HAP-1 (cell line): ENCODE results near the gene BICRAL.

Experiments
- DNase-seq, 2 experiments: peaks; one replicate each; pipeline ENCODE4 v3.0.0-alpha.2; 2016 to 2020; ENCODE audit warnings: low spot score in 2 of 2
- H3K27me3 ChIP-seq: fragments of 250-450 bp; sonication (Bioruptor Pico); 2 replicates; pipeline ENCODE4 v1.5.1; 2020; ENCODE audit warnings: low read depth, mild to moderate bottlenecking, moderate library complexity
- H3K36me3 ChIP-seq: fragments of 250-450 bp; sonication (Bioruptor Pico); replicated peaks from 2 replicates; pipeline ENCODE4 v1.5.1; 2020; ENCODE audit warnings: mild to moderate bottlenecking
- H3K4me1 ChIP-seq: fragments of 250-450 bp; sonication (Bioruptor Pico); 2 replicates; pipeline ENCODE4 v1.5.1; 2020; ENCODE audit warnings: mild to moderate bottlenecking
- H3K4me3 ChIP-seq: fragments of 250-450 bp; sonication (Bioruptor Pico); 2 replicates; pipeline ENCODE4 v1.5.1; 2020; ENCODE audit warnings: mild to moderate bottlenecking, moderate library complexity
- H3K9me3 ChIP-seq: fragments of 250-450 bp; sonication (Bioruptor Pico); 2 replicates; pipeline ENCODE4 v1.5.1; 2020; ENCODE audit warnings: mild to moderate bottlenecking, moderate library complexity
- in situ Hi-C: fragments of 300-500 bp; cut with MboI; formaldehyde crosslinking; loops from 3 replicates; pipeline ENCODE4 v1.14.3; 2020; ENCODE audit warnings: low sequenced_read_pairs, inconsistent platforms, mixed read lengths

Gene BICRAL

DNA sequence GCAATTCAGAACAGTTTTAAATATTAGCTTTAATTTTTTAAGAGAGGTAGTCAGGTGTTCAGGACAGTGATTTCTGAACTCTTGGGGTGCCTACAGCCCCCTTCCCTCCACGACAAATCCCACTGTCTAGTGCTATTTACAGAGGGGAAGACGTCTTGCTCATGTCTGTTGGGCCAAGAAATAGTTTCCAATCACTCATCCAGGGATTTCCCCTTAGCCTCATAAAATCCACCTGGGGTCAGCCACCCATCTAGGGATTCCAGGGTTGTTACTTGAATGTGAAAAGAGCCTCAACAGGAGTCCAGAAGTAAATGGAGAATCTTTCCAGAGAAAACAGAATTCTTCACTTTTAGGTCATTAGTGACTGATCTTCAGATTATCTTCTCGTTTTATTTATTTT, 37.0 kb downstream of the BICRAL start:
- Histone ChIP-seq H3K27me3 (no peaks in the 10 kb centered on the region), H3K4me3 (no peak overlapping the region), H3K4me1 (no peaks in the 10 kb centered on the region), H3K9me3 (no peaks in the 10 kb centered on the region), H3K36me3 (no peaks in the 10 kb centered on the region)
- DNase-seq = no peak
- in situ Hi-C loops = no loop called here

DNA sequence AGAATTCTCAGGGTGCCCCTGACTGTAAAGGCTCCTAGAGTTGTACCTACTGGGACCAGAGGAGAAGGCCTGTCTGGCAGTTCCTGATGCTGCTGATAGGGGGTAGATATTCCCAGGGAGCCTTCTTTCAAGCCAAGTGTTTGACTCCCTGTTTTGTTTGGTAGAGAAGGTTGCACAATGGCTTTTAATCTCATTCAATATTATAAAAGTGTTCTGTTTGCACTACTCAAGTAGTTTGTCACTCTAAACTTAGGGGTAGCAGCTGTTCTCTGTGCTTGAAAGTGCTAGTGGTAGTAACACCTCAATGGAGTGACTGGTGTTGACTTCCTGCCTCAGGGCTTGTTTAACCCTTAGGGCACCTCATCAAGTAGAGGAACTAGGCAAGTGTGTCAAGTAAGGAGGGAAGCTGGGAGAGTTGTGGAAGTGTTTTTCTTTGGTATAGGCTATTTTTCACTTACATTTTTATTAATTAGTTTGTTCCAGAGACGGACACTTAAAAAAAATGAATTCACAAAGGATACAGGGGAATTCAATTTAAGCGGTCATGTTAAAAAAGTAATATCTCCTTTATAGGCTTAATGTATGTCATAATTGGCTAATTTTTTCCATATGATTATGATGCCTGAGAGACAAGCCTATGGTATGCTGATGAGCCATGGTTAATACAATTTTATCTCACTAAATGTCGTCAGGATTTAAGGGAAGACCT, 38.1 kb downstream of the BICRAL start:
- Histone ChIP-seq H3K4me1 (no peaks in the 10 kb centered on the region), H3K4me3 (no peak overlapping the region), H3K27me3 (no peaks in the 10 kb centered on the region), H3K9me3 (no peaks in the 10 kb centered on the region), H3K36me3 (no peaks in the 10 kb centered on the region)
- in situ Hi-C loops = no loop called here
- peak; percentile 21 to 22 for DNase-seq

DNA sequence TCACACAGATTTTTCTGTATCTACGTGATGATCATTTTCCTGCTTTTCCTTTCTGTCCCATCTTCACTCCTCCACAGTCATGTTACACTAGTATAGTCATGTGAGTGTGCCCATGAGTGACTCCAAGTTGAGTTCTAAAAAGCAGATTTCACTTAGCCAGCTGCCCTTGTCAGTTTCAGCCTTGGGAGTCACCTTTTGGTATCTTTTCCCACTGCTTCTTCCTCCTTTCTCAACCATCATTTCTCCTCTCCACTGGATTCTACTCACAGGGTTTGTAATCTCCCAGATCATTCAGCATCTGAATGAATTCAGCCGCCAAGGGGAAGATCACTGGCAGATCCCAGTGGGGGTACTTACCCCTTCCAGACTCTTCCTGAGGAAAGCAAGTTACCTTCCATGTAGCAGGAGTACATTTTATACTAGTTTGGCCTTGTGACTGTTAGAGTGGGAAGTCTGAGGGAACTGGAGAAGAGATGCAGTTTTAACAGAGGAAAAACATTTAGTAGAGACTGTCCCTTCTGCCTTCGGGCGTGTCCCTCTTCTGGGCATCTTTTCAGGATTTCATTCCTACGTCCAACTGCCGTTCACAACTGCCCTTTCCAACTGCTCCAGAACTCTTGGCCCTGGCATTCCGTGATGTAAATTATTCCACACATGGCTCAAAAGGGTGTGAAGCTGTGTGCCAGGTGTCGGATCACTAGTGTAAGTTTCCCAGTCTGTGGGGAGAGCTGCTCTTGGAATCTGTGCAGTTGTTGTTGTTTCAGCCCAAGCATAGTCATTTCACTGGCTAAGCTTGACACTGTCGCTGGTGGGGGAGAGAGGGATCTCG, 38.9 kb downstream of the BICRAL start:
- no peak for DNase-seq
- Histone ChIP-seq H3K27me3 (no peaks in the 10 kb centered on the region), H3K36me3 (no peaks in the 10 kb centered on the region), H3K9me3 (no peaks in the 10 kb centered on the region), H3K4me3 (no peak overlapping the region), H3K4me1 (no peaks in the 10 kb centered on the region)
- in situ Hi-C loops = no loop called here

DNA sequence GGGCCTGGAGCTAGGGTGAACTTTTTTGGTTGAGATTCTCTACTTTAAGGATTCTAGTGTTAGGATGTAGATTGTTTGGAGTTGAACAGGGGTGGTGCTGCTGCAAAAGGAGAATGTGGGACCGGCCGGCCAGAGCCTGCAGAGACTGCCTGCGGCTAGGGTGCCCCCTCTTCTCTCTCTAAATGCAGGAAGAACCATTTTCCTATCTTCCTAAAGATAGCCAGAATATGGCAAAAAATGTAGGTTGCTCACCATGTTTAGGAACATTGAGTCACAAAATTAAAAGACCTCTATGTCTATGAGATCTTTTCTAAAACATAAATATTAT, 39.5 kb downstream of the BICRAL start:
- Histone ChIP-seq H3K27me3 (no peaks in the 10 kb centered on the region), H3K4me3 (no peak overlapping the region), H3K36me3 (no peaks in the 10 kb centered on the region), H3K9me3 (no peaks in the 10 kb centered on the region), H3K4me1 (no peaks in the 10 kb centered on the region)
- in situ Hi-C loops = no loop called here
- DNase-seq = no peak

DNA sequence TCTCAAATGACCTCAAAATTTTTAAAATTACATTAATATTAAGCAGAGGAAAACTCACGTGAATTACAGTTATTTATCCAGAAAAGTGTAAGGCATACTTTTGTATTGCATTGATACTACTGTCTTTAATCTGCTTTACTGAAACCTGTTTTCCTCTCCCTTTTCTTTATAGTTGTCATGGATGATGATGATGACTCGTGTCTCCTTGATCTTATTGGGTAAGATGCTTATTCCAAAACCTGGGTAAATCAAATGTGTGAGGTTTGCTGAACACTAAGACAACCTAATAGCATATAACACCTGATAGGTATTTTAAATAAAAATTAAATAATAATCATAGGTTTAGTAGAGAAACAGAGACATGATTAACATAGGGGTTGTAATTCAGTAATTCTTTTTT, 40.0 kb downstream of the BICRAL start:
- H3K27me3 ChIP-seq = no peaks in the 10 kb centered on the region
- no peaks in the 10 kb centered on the region for H3K4me1 ChIP-seq
- no peaks in the 10 kb centered on the region for H3K36me3 ChIP-seq
- H3K9me3 ChIP-seq = no peaks in the 10 kb centered on the region
- no peak overlapping the region for H3K4me3 ChIP-seq
- no peak for DNase-seq
- in situ Hi-C loops = no loop called here

DNA sequence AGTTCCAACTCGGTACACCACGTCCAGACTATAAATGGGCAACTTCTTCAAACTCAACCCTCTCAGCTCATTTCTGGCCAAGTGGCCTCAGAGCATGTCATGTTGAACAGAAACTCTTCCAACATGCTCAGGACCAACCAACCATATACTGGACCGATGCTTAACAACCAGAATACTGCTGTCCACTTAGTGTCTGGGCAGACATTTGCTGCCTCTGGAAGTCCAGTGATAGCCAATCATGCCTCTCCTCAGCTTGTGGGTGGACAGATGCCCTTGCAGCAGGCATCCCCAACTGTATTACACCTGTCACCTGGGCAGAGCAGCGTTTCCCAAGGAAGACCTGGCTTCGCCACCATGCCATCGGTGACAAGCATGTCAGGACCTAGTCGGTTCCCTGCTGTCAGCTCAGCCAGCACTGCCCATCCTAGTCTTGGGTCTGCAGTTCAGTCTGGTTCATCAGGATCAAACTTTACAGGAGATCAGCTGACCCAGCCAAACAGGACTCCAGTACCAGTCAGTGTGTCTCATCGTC, 47.8 kb downstream of the BICRAL start:
- Histone ChIP-seq H3K4me1 (no peaks in the 10 kb centered on the region), H3K27me3 (no peaks in the 10 kb centered on the region), H3K36me3 (peaks cover 5% of the 10 kb centered on the region; the same call in 1 of the 2 replicates), H3K9me3 (no peaks in the 10 kb centered on the region), H3K4me3 (no peak overlapping the region)
- in situ Hi-C loops = no loop called here
- no peak for DNase-seq

DNA sequence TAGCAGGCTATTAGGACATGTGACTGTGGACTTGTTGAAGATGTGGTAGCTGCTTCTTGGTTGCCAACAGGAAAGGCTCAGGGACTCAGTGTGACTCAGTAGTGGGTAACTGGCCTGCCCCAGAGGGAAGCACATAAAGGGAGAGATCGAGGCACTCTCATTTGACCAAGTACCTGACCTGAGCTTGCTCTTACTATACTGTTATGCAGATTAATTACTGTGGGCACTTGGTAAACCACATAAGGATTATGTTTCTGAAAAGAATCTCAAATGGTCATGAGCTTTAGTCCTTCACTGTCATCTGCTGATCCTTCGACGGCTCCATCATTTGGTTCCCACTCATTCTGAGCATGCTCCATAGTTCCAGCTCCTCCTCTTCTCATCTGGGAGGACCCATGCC, 49.4 kb downstream of the BICRAL start:
- H3K4me3 ChIP-seq = no peak overlapping the region
- in situ Hi-C loops = no loop called here

DNA sequence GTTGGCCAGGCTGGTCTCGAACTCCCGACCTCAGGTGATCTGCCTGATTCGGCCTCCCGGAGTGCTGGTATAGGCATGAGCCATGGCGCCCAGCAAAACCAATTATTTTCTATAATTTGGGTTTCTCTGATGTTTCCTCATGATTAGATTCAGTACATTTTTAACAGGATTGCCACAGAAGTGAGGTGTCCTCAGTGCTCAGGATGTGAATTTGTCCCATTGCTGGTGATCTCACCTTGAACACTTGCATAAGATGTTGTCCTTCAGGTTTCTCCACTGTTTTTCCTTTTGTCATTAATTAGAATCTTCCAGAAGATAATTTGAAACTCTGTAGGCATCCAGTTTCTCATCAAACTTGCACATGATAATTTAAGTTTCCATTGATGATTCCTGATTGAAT, 52.2 kb downstream of the BICRAL start:
- H3K36me3 ChIP-seq = peaks cover 5% of the 10 kb centered on the region; the same call in 1 of the 2 replicates
- in situ Hi-C loops = no loop called here
- DNase-seq = no peak
- no peaks in the 10 kb centered on the region for H3K27me3 ChIP-seq
- H3K9me3 ChIP-seq = no peaks in the 10 kb centered on the region
- no peak overlapping the region for H3K4me3 ChIP-seq
- H3K4me1 ChIP-seq = no peaks in the 10 kb centered on the region

More for the DNA sequence above, 49.4 kb downstream of the BICRAL start:
- H3K36me3 ChIP-seq = peaks cover 5% of the 10 kb centered on the region; the same call in 1 of the 2 replicates
- H3K27me3 ChIP-seq = no peaks in the 10 kb centered on the region
- H3K4me1 ChIP-seq = no peaks in the 10 kb centered on the region
- no peak for DNase-seq
- no peaks in the 10 kb centered on the region for H3K9me3 ChIP-seq

DNA sequence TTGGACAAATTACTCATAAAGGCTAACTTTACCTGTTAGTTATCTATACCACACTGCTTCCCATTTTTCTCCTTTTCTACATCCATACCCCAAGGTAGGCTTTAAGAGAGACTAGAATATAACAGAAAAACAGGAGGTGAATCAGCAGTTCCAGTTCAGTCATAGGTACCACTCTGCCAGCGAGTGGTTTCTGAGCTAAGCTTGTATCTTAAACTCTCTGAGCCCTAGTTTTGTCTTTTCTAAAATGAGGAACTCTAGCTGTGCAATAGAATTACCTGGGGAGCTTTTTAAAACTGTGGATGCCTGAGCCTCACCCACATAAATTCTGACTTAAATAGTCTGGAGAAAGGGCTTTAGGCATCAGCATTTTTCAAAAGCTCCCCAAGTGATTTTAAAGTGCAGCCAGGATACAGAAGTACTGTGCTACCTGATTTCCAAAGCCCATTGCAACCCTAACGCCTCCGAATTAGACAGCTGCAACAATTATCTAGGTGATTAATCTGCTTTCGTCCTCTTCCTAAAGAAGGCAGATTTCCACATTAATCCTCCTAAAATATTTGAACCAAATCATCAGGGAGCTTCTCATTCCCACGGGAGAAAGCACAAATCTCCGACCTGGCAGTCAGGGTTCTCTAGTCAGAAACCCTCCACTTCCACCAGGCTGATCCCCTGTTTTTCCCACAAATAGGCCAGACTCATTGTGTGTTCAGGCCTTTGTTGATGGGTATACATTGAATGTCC, 60.2 kb downstream of the BICRAL start:
- H3K36me3 ChIP-seq = no peaks in the 10 kb centered on the region
- in situ Hi-C loops = no loop called here

DNA sequence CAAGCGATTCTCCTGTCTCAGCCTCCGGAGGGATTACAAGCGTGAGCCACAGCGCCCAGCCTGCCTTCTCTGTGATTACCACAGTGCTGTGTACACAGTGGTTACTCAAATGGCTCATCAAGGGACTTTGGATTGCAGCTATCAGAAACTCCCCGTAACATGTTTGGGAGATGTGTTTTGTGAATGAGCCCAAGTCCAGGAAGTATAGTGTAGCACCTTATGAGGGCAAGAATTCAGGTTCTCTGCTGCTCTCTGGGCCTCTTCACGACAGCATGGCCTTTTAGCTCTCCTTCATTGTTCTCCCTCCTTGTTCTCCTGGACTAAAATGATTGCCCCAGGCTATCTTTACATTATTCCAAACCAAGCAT, 63.5 kb downstream of the BICRAL start:
- Histone ChIP-seq H3K4me1 (peaks cover 6% of the 10 kb centered on the region), H3K36me3 (no peaks in the 10 kb centered on the region), H3K9me3 (no peaks in the 10 kb centered on the region), H3K27me3 (no peaks in the 10 kb centered on the region), H3K4me3 (no peak overlapping the region)
- peak; percentile 34 to 67 for DNase-seq
- in situ Hi-C loops = no loop called here

More for the DNA sequence above, 60.2 kb downstream of the BICRAL start:
- no peaks in the 10 kb centered on the region for H3K9me3 ChIP-seq
- no peaks in the 10 kb centered on the region for H3K27me3 ChIP-seq
- peaks cover 6% of the 10 kb centered on the region for H3K4me1 ChIP-seq
- H3K4me3 ChIP-seq = no peak overlapping the region
- DNase-seq = no peak

DNA sequence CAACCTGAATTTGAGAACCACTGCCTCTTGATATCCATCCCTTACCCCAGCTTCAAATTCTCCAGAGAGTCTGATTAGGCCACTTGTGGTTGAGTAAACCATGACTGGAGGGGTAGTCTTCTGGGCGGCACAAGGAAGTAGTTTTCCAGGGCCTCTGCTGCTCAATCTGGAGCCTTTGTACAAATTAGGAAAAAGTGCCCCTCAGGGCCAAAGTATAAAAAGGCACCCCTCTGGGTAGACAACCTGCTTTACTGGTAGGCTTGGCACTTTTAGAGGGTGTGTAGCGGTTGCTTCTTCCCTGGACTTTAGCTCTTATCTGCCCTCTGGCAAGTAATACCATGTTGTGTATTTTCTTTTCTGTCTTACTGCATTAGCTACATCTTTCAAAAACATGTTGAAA, 64.7 kb downstream of the BICRAL start:
- no peaks in the 10 kb centered on the region for H3K36me3 ChIP-seq
- DNase-seq = no peak
- in situ Hi-C loops = no loop called here
- H3K4me1 ChIP-seq = peaks cover 6% of the 10 kb centered on the region
- H3K9me3 ChIP-seq = no peaks in the 10 kb centered on the region
- no peak overlapping the region for H3K4me3 ChIP-seq
- no peaks in the 10 kb centered on the region for H3K27me3 ChIP-seq

DNA sequence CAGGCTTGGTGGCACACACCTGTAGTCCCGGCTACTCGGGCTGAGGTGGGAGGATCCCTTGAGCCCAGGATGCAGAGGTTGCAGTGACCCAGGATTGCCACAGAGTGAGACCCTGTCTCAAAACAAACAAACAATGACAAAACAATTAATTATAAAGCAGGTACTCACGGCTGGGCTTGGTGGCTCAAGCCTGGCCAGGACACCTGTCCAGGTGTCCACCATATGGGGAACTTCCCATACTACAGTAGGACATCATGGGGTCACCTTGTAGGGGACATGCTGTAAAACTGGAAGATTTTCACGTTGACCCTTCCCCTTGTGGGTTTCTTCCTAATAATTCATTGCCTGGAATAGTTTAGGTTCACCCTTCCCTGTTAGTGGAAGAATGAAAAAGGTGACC, 66.8 kb downstream of the BICRAL start:
- H3K36me3 ChIP-seq = no peaks in the 10 kb centered on the region
- in situ Hi-C loops = no loop called here
- H3K9me3 ChIP-seq = no peaks in the 10 kb centered on the region
- no peaks in the 10 kb centered on the region for H3K27me3 ChIP-seq
- no peak for DNase-seq
- no peak overlapping the region for H3K4me3 ChIP-seq
- peaks cover 6% of the 10 kb centered on the region for H3K4me1 ChIP-seq

DNA sequence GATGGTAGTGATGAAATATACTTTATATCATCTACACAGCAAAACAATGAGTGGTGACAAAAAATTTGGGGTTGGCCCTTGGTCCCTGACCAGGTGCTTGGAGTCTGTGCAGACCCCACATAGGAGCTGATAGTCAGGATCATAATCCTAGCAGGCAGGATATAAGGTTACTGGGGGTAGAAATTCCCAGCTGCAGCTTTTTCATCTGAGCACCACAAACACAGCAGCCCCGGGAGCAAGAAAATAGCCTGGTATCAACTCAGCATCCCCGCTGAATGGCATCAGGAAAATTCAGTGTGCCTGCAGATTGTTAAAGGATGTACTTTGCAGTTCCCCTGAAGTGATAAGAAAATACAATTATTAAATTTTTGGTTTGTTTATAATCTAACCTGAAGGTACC, 69.7 kb downstream of the BICRAL start:
- in situ Hi-C loops = no loop called here
- no peaks in the 10 kb centered on the region for H3K27me3 ChIP-seq
- DNase-seq = no peak
- H3K4me3 ChIP-seq = no peak overlapping the region
- no peaks in the 10 kb centered on the region for H3K36me3 ChIP-seq
- no peaks in the 10 kb centered on the region for H3K4me1 ChIP-seq
- no peaks in the 10 kb centered on the region for H3K9me3 ChIP-seq

DNA sequence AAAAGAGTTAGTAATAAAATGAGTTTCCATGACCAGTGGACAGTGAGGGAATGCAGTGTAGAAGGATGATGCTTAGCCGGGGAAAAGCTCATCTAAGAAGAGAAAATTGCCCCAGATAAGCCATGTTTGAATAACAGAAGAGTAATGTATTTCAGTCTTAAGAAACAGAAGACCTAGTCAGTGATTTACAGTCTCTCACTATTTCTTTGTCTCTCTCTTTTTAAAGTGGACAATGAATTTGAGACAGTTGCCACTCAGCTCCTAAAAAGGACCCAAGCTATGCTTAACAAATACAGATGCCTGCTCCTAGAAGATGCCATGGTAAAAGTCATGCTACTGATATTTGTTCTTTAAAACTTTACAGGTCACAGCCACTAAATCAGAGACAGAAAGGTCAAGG, 78.2 kb downstream of the BICRAL start:
- no peak overlapping the region for H3K4me3 ChIP-seq
- no peaks in the 10 kb centered on the region for H3K36me3 ChIP-seq
- H3K27me3 ChIP-seq = peaks cover 2% of the 10 kb centered on the region; the same call in 1 of the 2 replicates
- in situ Hi-C loops = no loop called here
- H3K4me1 ChIP-seq = peaks cover 15% of the 10 kb centered on the region
- H3K9me3 ChIP-seq = no peaks in the 10 kb centered on the region
- DNase-seq = peak; percentile 32 to 98
